H1 (cell line): ENCODE data around the gene GXYLT1. TPM values are rescaled to one million over a fixed set of nuclear protein-coding genes. Genes with fewer than 3 reads are reported as not detected.

Experiments
- GTF2F1 ChIP-seq: IDR thresholded peaks from 2 replicates; pipeline ENCODE4 v1.6.1; 2012; ENCODE audit warnings: low read depth, low read length, improper control_type of control experiment, borderline replicate concordance
- RFX5 ChIP-seq: IDR thresholded peaks from 2 replicates; pipeline ENCODE4 v1.6.1; 2011; ENCODE audit warnings: low read depth, low read length, improper control_type of control experiment, borderline replicate concordance
- SRF ChIP-seq: IDR thresholded peaks from 2 replicates; pipeline ENCODE4 v1.6.1; 2011; ENCODE audit warnings: mild to moderate bottlenecking, low read depth, low read length, moderate library complexity
- TAF7 ChIP-seq: optimal IDR thresholded peaks from 2 replicates; pipeline ENCODE3; 2011; ENCODE audit warnings: low read depth, mild to moderate bottlenecking, inconsistent platforms, low read length, moderate library complexity, borderline replicate concordance
- TEAD4 ChIP-seq: IDR thresholded peaks from 2 replicates; pipeline ENCODE4 v1.6.1; 2012; ENCODE audit warnings: low read depth, low read length, inconsistent platforms, mixed read lengths
- polyA plus RNA-seq, 7 experiments: library from polyadenylated mRNA; depleted of rRNA in 3 of 7; stranded (reverse) in 5 of 7; unstranded in 2 of 7; fragments of >200 nt in 5 of 7; fragments of 200-250 nt in 2 of 7; gene quantifications; 1 replicate in 5 of 7; 2 replicates in 1 of 7; 4 replicates in 1 of 7; pipeline versions ENCODE4 v1.2.1 to v1.2.3, GENCODE V29; 2011 to 2013; ENCODE audit warnings: missing spikeins in 2 of 7, mixed read lengths in 2 of 7
- total RNA-seq: library from RNA; stranded (reverse); fragmentation: NEBNext Ultra II Directional; extraction: Animal tissue kit (Norgen Biotek cat#: 25700); gene quantifications from 2 replicates; pipeline ENCODE4 v1.2.1, GENCODE V29; 2021

GXYLT1 gene
- total and polyA plus RNA-seq, 2 of the 8 experiments (the other 6 are each of a cell fraction or from before 2014, with no cell fraction given), result 3.1 to 10.7 TPM

DNA sequence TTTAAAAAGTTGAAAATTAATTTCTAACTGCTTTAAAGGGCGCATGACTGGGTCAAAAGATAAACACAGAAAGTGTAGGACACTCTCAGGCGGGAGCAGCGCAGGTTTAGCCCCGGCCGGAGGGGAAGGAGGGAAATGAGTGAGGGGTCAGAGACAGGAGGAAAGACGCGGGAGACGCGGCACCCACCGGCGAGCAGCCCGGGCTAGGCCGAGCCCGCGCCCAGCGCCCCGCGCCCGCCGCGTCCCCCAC, 591 bp downstream of the GXYLT1 start (continued):
- no peak for TF ChIP-seq GTF2F1
- no peak for TF ChIP-seq TEAD4
- TF ChIP-seq SRF, result no peak
- TF ChIP-seq TAF7, result no peak
- TF ChIP-seq RFX5, result no peak
